PC-9 (cell line): ENCODE results near the gene RILP. TPM values are rescaled to one million over a fixed set of nuclear protein-coding genes. Genes with fewer than 3 reads are reported as not detected.

Experiments
- BruUV-seq: library from RNA; stranded (reverse); fragments of 400-500 nt; replicated peaks from 2 replicates; lab custom pipeline; 2021; lab: Mats Ljungman, UMichigan
- CTCF ChIA-PET: fragments of 300-600 bp; sonication (Branson Sonifier 250); formaldehyde crosslinking; loops from one replicate; lab custom pipeline; 2022; ENCODE audit warnings: antibody characterized with exemption; lab: Charles Lee
- POLR2A ChIA-PET: fragments of 300-600 bp; sonication (Branson Sonifier 250); formaldehyde crosslinking; loops from one replicate; lab custom pipeline; 2022; ENCODE audit warnings: antibody characterized with exemption; ENCODE audit not compliant: unreplicated experiment; lab: Charles Lee
- DNase-seq, 2 experiments: peaks; one replicate each; pipeline versions ENCODE4 v3.0.0 to v3.0.0-alpha.2; 2015 to 2022; ENCODE audit warnings: mixed read lengths in 1 of 2
- H2AFZ ChIP-seq: fragments of 200-600 bp; sonication (generic); 2 replicates; pipeline ENCODE4 v1.8.1; 2017; ENCODE audit warnings: antibody characterized with exemption
- H3F3A ChIP-seq: fragments of 200-600 bp; sonication (generic); 2 replicates; pipeline ENCODE4 v1.8.1; 2017; ENCODE audit warnings: antibody characterized with exemption, mild to moderate bottlenecking, low read depth; ENCODE audit not compliant: insufficient read depth
- H3K27ac ChIP-seq: fragments of 200-600 bp; sonication (generic); 2 replicates; pipeline ENCODE4 v1.6.1; 2016; ENCODE audit warnings: mixed run types
- H3K27me3 ChIP-seq: fragments of 200-600 bp; sonication (generic); 2 replicates; pipeline ENCODE4 v1.6.1; 2016; ENCODE audit warnings: low read depth, mixed run types; ENCODE audit not compliant: insufficient read depth
- H3K36me3 ChIP-seq: fragments of 200-600 bp; sonication (generic); 2 replicates; pipeline ENCODE4 v1.6.1; 2016; ENCODE audit warnings: low read depth, mixed run types
- H3K4me1 ChIP-seq: fragments of 200-600 bp; sonication (generic); replicated peaks from 2 replicates; pipeline ENCODE4 v1.6.1; 2016; ENCODE audit warnings: mixed run types; ENCODE audit not compliant: insufficient read depth
- H3K4me2 ChIP-seq: fragments of 200-600 bp; sonication (generic); 2 replicates; pipeline ENCODE4 v1.6.1; 2017; ENCODE audit warnings: mixed run types
- H3K4me3 ChIP-seq: fragments of 200-600 bp; sonication (generic); 2 replicates; pipeline ENCODE4 v1.6.1; 2016; ENCODE audit warnings: mixed run types
- H3K79me2 ChIP-seq: fragments of 200-600 bp; sonication (generic); 2 replicates; pipeline ENCODE4 v1.6.1; 2017; ENCODE audit warnings: low read depth, mixed run types
- H3K9me2 ChIP-seq: fragments of 200-600 bp; sonication (generic); 2 replicates; pipeline ENCODE4 v1.8.1; 2017; ENCODE audit warnings: mild to moderate bottlenecking; ENCODE audit not compliant: insufficient read depth
- H3K9me3 ChIP-seq: fragments of 200-600 bp; sonication (generic); 2 replicates; pipeline ENCODE4 v1.8.1; 2016; ENCODE audit warnings: low read depth; ENCODE audit not compliant: insufficient read depth
- H4K20me1 ChIP-seq: fragments of 200-600 bp; sonication (generic); 2 replicates; pipeline ENCODE4 v1.8.1; 2017; ENCODE audit not compliant: insufficient read depth
- EZH2 ChIP-seq: fragments of 200-600 bp; sonication (generic); IDR thresholded peaks from 2 replicates; pipeline ENCODE4 v1.8.0; 2017; ENCODE audit warnings: antibody characterized with exemption, low read depth
- intact Hi-C: fragments of 100-400 bp; cut with micrococcal nuclease; formaldehyde crosslinking; loops from one replicate; pipeline ENCODE4 v1.10.0; 2022; ENCODE audit not compliant: unreplicated experiment
- total RNA-seq: library from RNA; stranded (reverse); gene quantifications from 2 replicates; pipeline ENCODE4 v1.2.3, GENCODE V29; 2021
- TF ChIP-seq, protein P1 (sequence below): fragments of 200-600 bp; sonication (generic); conservative IDR thresholded peaks from 2 replicates; pipeline ENCODE4 v1.6.1; 2017; ENCODE audit warnings: mixed run types, antibody characterized with exemption, mild to moderate bottlenecking, moderate library complexity

The RILP gene
- total RNA-seq, 1 experiment from 2014 or later, result 9.6 TPM

DNA sequence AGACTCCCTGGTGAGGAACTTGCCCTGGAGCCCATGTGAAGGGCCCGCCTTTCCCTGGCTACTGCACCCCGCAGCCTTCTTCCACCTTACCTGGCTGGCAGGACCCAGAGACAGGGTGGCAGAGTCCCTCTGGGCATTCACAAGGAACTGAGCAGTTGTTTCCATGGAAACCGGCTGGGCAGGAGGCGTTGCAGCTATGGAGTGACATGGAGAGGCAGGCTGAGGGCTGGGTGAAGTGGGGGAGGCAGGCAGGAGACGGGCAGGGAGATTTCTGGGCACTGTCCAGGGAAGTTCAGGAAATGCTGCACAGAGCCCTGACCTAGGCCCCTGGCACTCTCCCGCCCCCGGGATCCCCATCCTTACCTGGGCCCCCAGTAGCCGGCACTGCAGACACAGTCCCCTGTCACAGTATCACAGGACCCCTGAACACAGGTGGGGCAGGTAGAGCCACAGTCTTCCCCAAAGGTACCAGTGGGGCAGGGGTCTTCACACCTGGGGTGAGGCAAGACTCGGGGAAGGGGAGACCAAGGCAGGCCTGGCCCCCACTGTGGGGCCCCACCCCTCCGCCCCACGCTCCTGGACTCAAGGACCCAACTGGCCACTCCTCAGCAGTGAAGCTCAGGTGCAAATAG is 10.0 kb downstream of the RILP start:
- Histone ChIP-seq H3K27me3 (no peaks in the 10 kb centered on the region), H3K27ac (no peak overlapping the region), H3K4me1 (peaks cover 21% of the 10 kb centered on the region), H2AFZ (no peak overlapping the region), H3K36me3 (no peaks in the 10 kb centered on the region), H3K4me3 (no peak overlapping the region), H3K9me2 (no peaks in the 10 kb centered on the region), H4K20me1 (no peaks in the 10 kb centered on the region), H3F3A (peaks cover 5% of the 10 kb centered on the region; the same call in 1 of the 2 replicates), H3K4me2 (peak overlapping the region; percentile 4; the same call in 1 of the 2 replicates), H3K79me2 (no peaks in the 10 kb centered on the region), H3K9me3 (no peaks in the 10 kb centered on the region)
- DNase-seq, result peak; percentile 61 to 63
- ChIA-PET CTCF (no interaction called here), POLR2A (interaction anchor here (0.5 to 0.6 kb wide), 2 partner anchors 66 to 146 kb away, joined by 3 read pairs; no protein-coding TSS in a partner anchor)
- intact Hi-C loops, result loop anchor here (10.0 kb wide), 2 partner anchors 275 to 765 kb away; partner anchors contain the start of gene MNT
- BruUV-seq, result no TSS peak
- TF ChIP-seq EZH2, result no peak
- TF ChIP-seq, protein P1, sequence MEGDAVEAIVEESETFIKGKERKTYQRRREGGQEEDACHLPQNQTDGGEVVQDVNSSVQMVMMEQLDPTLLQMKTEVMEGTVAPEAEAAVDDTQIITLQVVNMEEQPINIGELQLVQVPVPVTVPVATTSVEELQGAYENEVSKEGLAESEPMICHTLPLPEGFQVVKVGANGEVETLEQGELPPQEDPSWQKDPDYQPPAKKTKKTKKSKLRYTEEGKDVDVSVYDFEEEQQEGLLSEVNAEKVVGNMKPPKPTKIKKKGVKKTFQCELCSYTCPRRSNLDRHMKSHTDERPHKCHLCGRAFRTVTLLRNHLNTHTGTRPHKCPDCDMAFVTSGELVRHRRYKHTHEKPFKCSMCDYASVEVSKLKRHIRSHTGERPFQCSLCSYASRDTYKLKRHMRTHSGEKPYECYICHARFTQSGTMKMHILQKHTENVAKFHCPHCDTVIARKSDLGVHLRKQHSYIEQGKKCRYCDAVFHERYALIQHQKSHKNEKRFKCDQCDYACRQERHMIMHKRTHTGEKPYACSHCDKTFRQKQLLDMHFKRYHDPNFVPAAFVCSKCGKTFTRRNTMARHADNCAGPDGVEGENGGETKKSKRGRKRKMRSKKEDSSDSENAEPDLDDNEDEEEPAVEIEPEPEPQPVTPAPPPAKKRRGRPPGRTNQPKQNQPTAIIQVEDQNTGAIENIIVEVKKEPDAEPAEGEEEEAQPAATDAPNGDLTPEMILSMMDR, result no peak

DNA sequence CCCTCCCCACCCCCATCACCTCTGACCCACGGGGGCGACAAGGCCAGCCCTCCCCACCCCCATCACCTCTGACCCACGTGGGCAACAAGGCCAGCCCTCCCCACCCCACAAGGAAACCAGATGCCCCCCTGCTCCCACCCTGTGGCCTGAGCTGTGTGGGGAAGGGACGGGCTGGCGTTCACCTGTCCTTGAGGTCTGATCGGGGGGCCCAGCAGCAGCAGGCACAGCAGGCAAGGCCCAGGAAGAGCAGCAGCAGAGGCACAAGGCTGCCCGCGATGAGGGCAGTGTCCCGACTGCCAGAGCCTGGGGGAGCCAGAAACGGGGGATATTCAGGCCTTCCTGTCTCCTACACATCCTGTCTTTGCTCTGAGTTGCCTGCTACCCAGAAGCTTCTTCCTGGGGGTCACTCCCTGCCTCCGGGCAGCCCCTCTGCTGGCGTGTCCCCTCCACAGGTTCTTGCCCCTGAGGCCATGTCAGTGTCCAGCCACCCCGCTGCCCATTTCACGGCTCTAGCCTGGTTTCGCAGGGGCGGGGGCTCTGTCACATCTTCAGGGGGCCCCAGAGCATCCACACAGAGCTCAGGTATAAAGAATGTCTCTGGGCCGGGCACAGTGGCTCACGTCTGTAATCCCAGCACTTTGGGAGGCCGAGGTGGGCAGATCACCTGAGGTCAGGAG is 10.9 kb downstream of the RILP start:
- Histone ChIP-seq H3K79me2 (no peaks in the 10 kb centered on the region), H3K9me2 (no peaks in the 10 kb centered on the region), H3K36me3 (no peaks in the 10 kb centered on the region), H2AFZ (no peak overlapping the region), H3K4me1 (peaks cover 12% of the 10 kb centered on the region), H3K27ac (no peak overlapping the region), H4K20me1 (no peaks in the 10 kb centered on the region), H3F3A (peaks cover 5% of the 10 kb centered on the region; the same call in 1 of the 2 replicates), H3K4me3 (no peak overlapping the region), H3K27me3 (no peaks in the 10 kb centered on the region), H3K9me3 (no peaks in the 10 kb centered on the region), H3K4me2 (no peak overlapping the region)
- intact Hi-C loops, result no loop called here
- DNase-seq, result no peak
- ChIA-PET POLR2A (interaction anchor here (0.5 to 0.6 kb wide), 2 partner anchors 65 to 145 kb away, joined by 3 read pairs; no protein-coding TSS in a partner anchor), CTCF (interaction anchor here (0.7 kb wide), 1 partner anchor 482 kb away, joined by 11 read pairs; no protein-coding TSS in a partner anchor)
- TF ChIP-seq EZH2, result no peak
- TF ChIP-seq, protein P1, result no peak
- BruUV-seq, result no TSS peak

DNA sequence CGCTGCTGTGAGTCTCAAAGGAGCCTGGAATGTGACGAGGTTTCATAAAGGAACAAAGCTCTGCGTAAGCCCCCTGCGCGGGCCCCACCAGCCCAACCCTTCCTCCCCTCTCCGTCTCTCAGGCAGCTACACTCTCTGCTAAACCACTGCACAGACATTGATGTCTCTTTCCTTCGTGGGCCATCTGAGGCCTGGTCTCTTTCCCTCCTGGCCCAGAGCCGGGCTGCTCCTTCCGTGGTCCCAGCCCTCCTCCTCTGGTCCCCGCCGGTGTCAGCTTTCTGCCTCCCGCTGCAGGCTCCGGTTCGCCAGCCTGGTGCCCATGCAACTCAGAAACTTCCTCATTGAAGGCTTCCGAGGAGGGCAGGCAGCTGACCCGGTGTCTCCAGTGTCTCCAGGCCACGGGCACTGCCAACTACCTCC is 11.5 kb downstream of the RILP start:
- no TSS peak for BruUV-seq
- Histone ChIP-seq H3K36me3 (no peaks in the 10 kb centered on the region), H4K20me1 (no peaks in the 10 kb centered on the region), H3K4me3 (no peak overlapping the region), H2AFZ (no peak overlapping the region), H3K4me2 (no peak overlapping the region), H3K9me3 (no peaks in the 10 kb centered on the region), H3K27ac (no peak overlapping the region), H3F3A (peaks cover 5% of the 10 kb centered on the region; the same call in 1 of the 2 replicates), H3K27me3 (no peaks in the 10 kb centered on the region), H3K9me2 (no peaks in the 10 kb centered on the region), H3K4me1 (peaks cover 12% of the 10 kb centered on the region), H3K79me2 (no peaks in the 10 kb centered on the region)
- POLR2A ChIA-PET, result no interaction called here
- TF ChIP-seq EZH2, result no peak
- TF ChIP-seq, protein P1, result no peak
- intact Hi-C loops, result no loop called here
- no peak for DNase-seq
- CTCF ChIA-PET, result no interaction called here
